Activated CD4-positive, alpha-beta memory T cell treated with anti-CD3 and anti-CD28 coated beads for 36 hours (primary cell): Measurements from ENCODE around the gene NOA1. TPM values are rescaled to one million over a fixed set of nuclear protein-coding genes. Genes with fewer than 3 reads are reported as not detected.

Experiments
- CTCF ChIA-PET: fragments of 350-600 bp; sonication (Branson Sonifier 250); formaldehyde crosslinking; loops from one replicate; lab custom pipeline; 2021; ENCODE audit warnings: antibody characterized with exemption, inconsistent platforms; lab: Charles Lee
- POLR2A ChIA-PET: fragments of 350-600 bp; sonication (Branson Sonifier 250); formaldehyde crosslinking; loops from one replicate; lab custom pipeline; 2021; ENCODE audit warnings: antibody characterized with exemption; lab: Charles Lee
- DNase-seq: peaks from one replicate; pipeline ENCODE4 v3.0.0-alpha.2; 2020
- H3K27ac Mint-ChIP-seq: one replicate; pipeline ENCODE4 v1.8.0; 2021; ENCODE audit warnings: mixed read lengths
- H3K27me3 Mint-ChIP-seq: one replicate; pipeline ENCODE4 v1.8.0; 2021; ENCODE audit warnings: mixed read lengths
- H3K36me3 Mint-ChIP-seq: one replicate; pipeline ENCODE4 v1.8.0; 2021; ENCODE audit warnings: mixed read lengths
- H3K4me1 Mint-ChIP-seq: one replicate; pipeline ENCODE4 v1.8.0; 2021; ENCODE audit warnings: low read depth, mixed read lengths
- H3K4me3 Mint-ChIP-seq: one replicate; pipeline ENCODE4 v1.8.0; 2021; ENCODE audit warnings: mild to moderate bottlenecking, mixed read lengths
- H3K9me3 Mint-ChIP-seq: one replicate; pipeline ENCODE4 v1.8.0; 2021; ENCODE audit warnings: mixed read lengths
- intact Hi-C: fragments of 100-400 bp; cut with micrococcal nuclease; formaldehyde crosslinking; loops from one replicate; pipeline ENCODE4 v1.15.1; 2023
- total RNA-seq, 2 experiments: library from RNA; stranded (reverse); gene quantifications; one replicate each; pipeline ENCODE4 v1.2.3, GENCODE V29; 2021

NOA1 gene
- total RNA-seq = 10 to 100 TPM; 25.0 to 26.6 TPM

GRCh38 chr4:56977321-56978012, at the start of gene NOA1:
Gene NOA1, minus strand, starts transcription at chr4:56977606. Its CDS starts 21 bp downstream, at chr4:56977585.
- peak; percentile 99 for DNase-seq
- H3K27ac Mint-ChIP-seq = peak within 1 kb of the TSS; percentile 99
- peaks cover 52% of the 10 kb centered on the region for H3K4me1 Mint-ChIP-seq
- intact Hi-C loops = loop anchor here (1.0 to 10.0 kb wide), 7 partner anchors 68 to 1123 kb away; partner anchors contain the start of genes AASDH, CEP135, EXOC1 and PAICS
- peak within 1 kb of the TSS; percentile 98 for H3K4me3 Mint-ChIP-seq
- CTCF ChIA-PET = interaction anchor here (1.2 to 1.8 kb wide), 5 partner anchors 12 to 542 kb away, joined by 3 to 23 read pairs (median 6); partner anchors contain the start of genes PAICS, PPAT and REST
- POLR2A ChIA-PET = interaction anchor here (0.6 to 4.9 kb wide), 10 partner anchors 10 to 1029 kb away, joined by 3 to 70 read pairs (median 8); partner anchors contain the start of genes AASDH, CEP135, PAICS and PPAT
- H3K27me3 Mint-ChIP-seq = no peaks in the 10 kb centered on the region
- H3K9me3 Mint-ChIP-seq = peaks cover 17% of the 10 kb centered on the region
- H3K36me3 Mint-ChIP-seq = peaks cover 38% of the 10 kb centered on the region

GRCh38 chr4:57023104-57023503, 45.7 kb upstream of the NOA1 start:
- intact Hi-C loops = no loop called here
- CTCF ChIA-PET = no interaction called here
- no peaks in the 10 kb centered on the region for H3K9me3 Mint-ChIP-seq

GRCh38 chr4:57020467-57021101, 43.2 kb upstream of the NOA1 start:
- Mint-ChIP-seq H3K4me1 (peaks cover 4% of the 10 kb centered on the region), H3K4me3 (no peak overlapping the region), H3K27me3 (no peaks in the 10 kb centered on the region), H3K36me3 (peaks cover 68% of the 10 kb centered on the region), H3K9me3 (no peaks in the 10 kb centered on the region), H3K27ac (peak overlapping the region; percentile 8)
- ChIA-PET CTCF (no interaction called here), POLR2A (no interaction called here)
- intact Hi-C loops = no loop called here
- DNase-seq = no peak

More at GRCh38 chr4:57023104-57023503, 45.7 kb upstream of the NOA1 start:
- Mint-ChIP-seq H3K27me3 (no peaks in the 10 kb centered on the region), H3K4me3 (no peak overlapping the region), H3K4me1 (peaks cover 4% of the 10 kb centered on the region), H3K27ac (no peak overlapping the region), H3K36me3 (peaks cover 63% of the 10 kb centered on the region)
- POLR2A ChIA-PET = no interaction called here
- no peak for DNase-seq

GRCh38 chr4:57018980-57019379, 41.6 kb upstream of the NOA1 start:
- intact Hi-C loops = no loop called here
- H3K36me3 Mint-ChIP-seq = peaks cover 61% of the 10 kb centered on the region
- no peaks in the 10 kb centered on the region for H3K9me3 Mint-ChIP-seq
- H3K4me1 Mint-ChIP-seq = peaks cover 4% of the 10 kb centered on the region
- no peak overlapping the region for H3K4me3 Mint-ChIP-seq
- DNase-seq = no peak
- H3K27me3 Mint-ChIP-seq = no peaks in the 10 kb centered on the region
- ChIA-PET CTCF (no interaction called here), POLR2A (no interaction called here)
- H3K27ac Mint-ChIP-seq = peak overlapping the region; percentile 9

GRCh38 chr4:57013543-57014120, 36.2 kb upstream of the NOA1 start:
- POLR2A ChIA-PET = no interaction called here
- Mint-ChIP-seq H3K4me3 (no peak overlapping the region), H3K27ac (peak overlapping the region; percentile 44), H3K4me1 (no peaks in the 10 kb centered on the region), H3K27me3 (no peaks in the 10 kb centered on the region), H3K9me3 (no peaks in the 10 kb centered on the region), H3K36me3 (peaks cover 52% of the 10 kb centered on the region)
- intact Hi-C loops = no loop called here
- DNase-seq = no peak
- CTCF ChIA-PET = no interaction called here

GRCh38 chr4:56999751-57000150, 22.3 kb upstream of the NOA1 start:
- Mint-ChIP-seq H3K27ac (no peak overlapping the region), H3K4me3 (no peak overlapping the region), H3K27me3 (no peaks in the 10 kb centered on the region), H3K36me3 (peaks cover 43% of the 10 kb centered on the region), H3K4me1 (peaks cover 8% of the 10 kb centered on the region), H3K9me3 (no peaks in the 10 kb centered on the region)
- ChIA-PET POLR2A (interaction anchor here (0.5 to 0.6 kb wide), 2 partner anchors 22 to 46 kb away, joined by 3 to 7 read pairs; no protein-coding TSS in a partner anchor), CTCF (no interaction called here)
- intact Hi-C loops = no loop called here
- no peak for DNase-seq

GRCh38 chr4:56995525-56995924, 18.1 kb upstream of the NOA1 start:
- Mint-ChIP-seq H3K4me3 (no peak overlapping the region), H3K9me3 (no peaks in the 10 kb centered on the region), H3K36me3 (peaks cover 53% of the 10 kb centered on the region), H3K27me3 (no peaks in the 10 kb centered on the region), H3K27ac (no peak overlapping the region), H3K4me1 (peaks cover 16% of the 10 kb centered on the region)
- ChIA-PET POLR2A (no interaction called here), CTCF (no interaction called here)
- intact Hi-C loops = no loop called here
- no peak for DNase-seq

- intact Hi-C loops = no loop called here
- POLR2A ChIA-PET = interaction anchor here (0.5 to 3.0 kb wide), 2 partner anchors 11 to 13 kb away, joined by 3 to 11 read pairs; partner anchors contain the start of genes NOA1 and POLR2B
- no peak overlapping the region for H3K4me3 Mint-ChIP-seq
- peaks cover 27% of the 10 kb centered on the region for H3K4me1 Mint-ChIP-seq
- H3K27me3 Mint-ChIP-seq = no peaks in the 10 kb centered on the region
- no peak for DNase-seq
- H3K36me3 Mint-ChIP-seq = peaks cover 58% of the 10 kb centered on the region
- H3K27ac Mint-ChIP-seq = peak overlapping the region; percentile 7
- H3K9me3 Mint-ChIP-seq = no peaks in the 10 kb centered on the region
- CTCF ChIA-PET = no interaction called here
Observed at GRCh38 chr4:56990109-56990905, 12.9 kb upstream of the NOA1 start.

- POLR2A ChIA-PET = interaction anchor here (1.5 kb wide), 1 partner anchor 8 kb away, joined by 5 read pairs; the partner anchor contains the start of gene POLR2B
- CTCF ChIA-PET = no interaction called here
- H3K4me3 Mint-ChIP-seq = no peak overlapping the region
- H3K4me1 Mint-ChIP-seq = peaks cover 49% of the 10 kb centered on the region
- DNase-seq = no peak
- H3K9me3 Mint-ChIP-seq = no peaks in the 10 kb centered on the region
- no peak overlapping the region for H3K27ac Mint-ChIP-seq
- intact Hi-C loops = no loop called here
- H3K36me3 Mint-ChIP-seq = peaks cover 47% of the 10 kb centered on the region
- no peaks in the 10 kb centered on the region for H3K27me3 Mint-ChIP-seq
Observed at GRCh38 chr4:56986952-56987351, 9.5 kb upstream of the NOA1 start.

GRCh38 chr4:56986192-56986591, 8.8 kb upstream of the NOA1 start:
- Mint-ChIP-seq H3K4me3 (no peak overlapping the region), H3K27me3 (no peaks in the 10 kb centered on the region), H3K36me3 (peaks cover 47% of the 10 kb centered on the region), H3K27ac (no peak overlapping the region), H3K9me3 (no peaks in the 10 kb centered on the region), H3K4me1 (peaks cover 50% of the 10 kb centered on the region)
- intact Hi-C loops = no loop called here
- ChIA-PET POLR2A (no interaction called here), CTCF (no interaction called here)
- no peak for DNase-seq

GRCh38 chr4:56981795-56982201, 4.4 kb upstream of the NOA1 start:
- peaks cover 22% of the 10 kb centered on the region for H3K36me3 Mint-ChIP-seq
- peaks cover 50% of the 10 kb centered on the region for H3K4me1 Mint-ChIP-seq
- no peak for DNase-seq
- peak overlapping the region; percentile 71 for H3K27ac Mint-ChIP-seq
- H3K27me3 Mint-ChIP-seq = no peaks in the 10 kb centered on the region
- H3K4me3 Mint-ChIP-seq = peak overlapping the region; percentile 51
- POLR2A ChIA-PET = interaction anchor here (0.7 kb wide), 1 partner anchor 83 kb away, joined by 3 read pairs; no protein-coding TSS in a partner anchor
- H3K9me3 Mint-ChIP-seq = no peaks in the 10 kb centered on the region
- CTCF ChIA-PET = no interaction called here
- intact Hi-C loops = no loop called here
